Fibroblast of lung (primary cell): ENCODE results near the gene TLE2.

ENCODE experiments used
- EZH2 ChIP-seq: IDR thresholded peaks from 2 replicates; pipeline ENCODE4 v1.5.1; 2012; ENCODE audit warnings: low read length, control low read depth, mild to moderate bottlenecking; ENCODE audit errors: missing control alignments
- TF ChIP-seq, protein P1 (sequence below), 2 donors: IDR thresholded peaks in 1 of 2; conservative IDR thresholded peaks in 1 of 2; 1 replicate in 1 of 2; 2 replicates in 1 of 2; pipeline ENCODE4 v1.5.1; 2011 to 2012; ENCODE audit warnings: low read length in 2 of 2, control low read depth in 1 of 2, inconsistent platforms in 1 of 2, low read depth in 1 of 2, mild to moderate bottlenecking in 1 of 2

DNA sequence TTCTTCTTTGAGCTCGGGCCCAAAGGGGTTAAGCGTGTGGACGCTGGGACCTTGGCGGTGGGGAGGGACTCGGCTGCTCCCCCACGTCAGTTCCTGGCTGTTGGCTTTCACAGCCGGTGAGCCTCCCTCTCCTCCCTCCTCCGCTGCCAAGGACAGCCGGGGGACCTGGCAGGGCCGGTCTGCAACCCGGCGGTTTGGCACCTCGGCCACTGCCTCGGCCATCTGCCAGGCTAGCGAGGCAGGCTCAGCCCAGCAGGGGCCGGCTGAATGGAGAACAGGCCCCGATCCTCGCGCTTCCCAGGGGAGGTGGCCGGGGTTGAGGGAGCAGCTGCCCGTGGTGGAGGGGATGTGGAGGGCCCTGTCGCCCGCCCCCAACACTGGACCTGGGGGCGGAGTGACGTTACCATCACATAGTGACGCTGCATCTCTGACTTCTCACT, 28.2 kb upstream of the TLE2 start:
- TF ChIP-seq, protein P1, sequence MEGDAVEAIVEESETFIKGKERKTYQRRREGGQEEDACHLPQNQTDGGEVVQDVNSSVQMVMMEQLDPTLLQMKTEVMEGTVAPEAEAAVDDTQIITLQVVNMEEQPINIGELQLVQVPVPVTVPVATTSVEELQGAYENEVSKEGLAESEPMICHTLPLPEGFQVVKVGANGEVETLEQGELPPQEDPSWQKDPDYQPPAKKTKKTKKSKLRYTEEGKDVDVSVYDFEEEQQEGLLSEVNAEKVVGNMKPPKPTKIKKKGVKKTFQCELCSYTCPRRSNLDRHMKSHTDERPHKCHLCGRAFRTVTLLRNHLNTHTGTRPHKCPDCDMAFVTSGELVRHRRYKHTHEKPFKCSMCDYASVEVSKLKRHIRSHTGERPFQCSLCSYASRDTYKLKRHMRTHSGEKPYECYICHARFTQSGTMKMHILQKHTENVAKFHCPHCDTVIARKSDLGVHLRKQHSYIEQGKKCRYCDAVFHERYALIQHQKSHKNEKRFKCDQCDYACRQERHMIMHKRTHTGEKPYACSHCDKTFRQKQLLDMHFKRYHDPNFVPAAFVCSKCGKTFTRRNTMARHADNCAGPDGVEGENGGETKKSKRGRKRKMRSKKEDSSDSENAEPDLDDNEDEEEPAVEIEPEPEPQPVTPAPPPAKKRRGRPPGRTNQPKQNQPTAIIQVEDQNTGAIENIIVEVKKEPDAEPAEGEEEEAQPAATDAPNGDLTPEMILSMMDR (conservative IDR thresholded peaks at IDR 0.05 in 1 of 2, IDR thresholded peaks at IDR 0.05 in 1 of 2; ENCODE audit: low read depth in 1 of 2, low read length in 2 of 2) = no peak
- TF ChIP-seq EZH2 = no peak
